Esophagus squamous epithelium (tissue), 4 donors: Measurements from ENCODE around the gene AUTS2.

Experiments
- CTCF ChIP-seq, 6 experiments: fragments of 450-650 bp in 4 of 6; fragments of 200-600 bp in 2 of 6; sonication (generic) in 2 of 6; IDR thresholded peaks; one replicate each; pipeline ENCODE4 v1.5.1; 2016 to 2019; ENCODE audit warnings: antibody characterized with exemption in 6 of 6, mild to moderate bottlenecking in 4 of 6, moderate library complexity in 4 of 6
- POLR2A ChIP-seq, 4 donors: fragments of 450-650 bp; IDR thresholded peaks; one replicate each; pipeline ENCODE4 v1.6.1; 2017; ENCODE audit warnings: antibody characterized with exemption in 4 of 4, mild to moderate bottlenecking in 4 of 4, moderate library complexity in 3 of 4

- TF ChIP-seq CTCF (IDR thresholded peaks at IDR 0.05) (no peak), POLR2A (IDR thresholded peaks at IDR 0.05) (no peak)
Measured at GRCh38 chr7:70836279-70836678, 1238.0 kb downstream of the AUTS2 start.
